HG02763 (cell line): ENCODE results near the gene AKNAD1.

Experiments used
- ATAC-seq: cut with Tn5 transposase; IDR thresholded peaks from one replicate; pipeline ENCODE4 v1.9.1; 2021; ENCODE audit warnings: mild to moderate bottlenecking, moderate library complexity; ENCODE audit not compliant: unreplicated experiment

Gene AKNAD1

DNA sequence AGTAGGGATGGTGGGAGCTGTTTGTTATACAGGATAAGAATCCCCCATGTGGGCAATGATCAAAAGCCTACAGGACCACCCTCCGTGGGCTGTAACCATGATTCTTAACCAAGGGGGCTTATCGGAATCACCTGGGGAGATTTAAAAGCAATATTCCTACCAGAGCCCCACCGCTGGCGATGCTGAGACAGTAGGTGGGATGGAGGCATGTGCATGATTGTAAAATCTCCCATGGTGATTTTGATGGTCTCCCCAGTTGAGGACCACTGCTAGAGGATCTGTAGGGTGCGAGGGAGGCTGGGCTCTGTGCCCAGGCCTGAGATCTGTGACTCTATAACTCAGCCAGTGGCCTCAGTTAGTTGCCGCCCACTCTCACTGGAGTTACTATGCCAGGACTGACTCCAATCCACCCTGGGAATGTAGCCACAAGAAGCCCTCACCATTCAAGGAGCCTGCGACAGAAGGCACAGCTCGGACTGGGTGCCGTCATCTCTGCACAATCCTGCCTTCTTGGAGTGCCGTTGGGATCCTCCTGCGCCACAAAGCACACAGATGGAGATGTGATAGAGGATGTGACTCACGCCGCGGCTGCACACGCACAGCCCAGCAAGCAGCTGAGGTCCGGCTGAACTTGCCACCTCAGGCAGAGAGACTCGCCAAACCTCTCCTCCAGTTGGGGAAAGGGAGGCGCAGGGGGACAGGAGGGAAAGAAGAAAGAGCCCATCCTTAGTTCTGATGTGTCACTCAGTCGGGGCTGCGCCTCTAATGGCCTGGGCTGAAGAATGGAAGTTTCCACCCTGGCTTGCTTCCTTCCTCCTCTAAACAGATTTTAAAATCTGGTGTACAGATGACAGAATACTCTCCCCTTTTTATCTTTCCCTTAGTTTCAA, 26.5 kb downstream of the AKNAD1 start:
- ATAC-seq: no peak

DNA sequence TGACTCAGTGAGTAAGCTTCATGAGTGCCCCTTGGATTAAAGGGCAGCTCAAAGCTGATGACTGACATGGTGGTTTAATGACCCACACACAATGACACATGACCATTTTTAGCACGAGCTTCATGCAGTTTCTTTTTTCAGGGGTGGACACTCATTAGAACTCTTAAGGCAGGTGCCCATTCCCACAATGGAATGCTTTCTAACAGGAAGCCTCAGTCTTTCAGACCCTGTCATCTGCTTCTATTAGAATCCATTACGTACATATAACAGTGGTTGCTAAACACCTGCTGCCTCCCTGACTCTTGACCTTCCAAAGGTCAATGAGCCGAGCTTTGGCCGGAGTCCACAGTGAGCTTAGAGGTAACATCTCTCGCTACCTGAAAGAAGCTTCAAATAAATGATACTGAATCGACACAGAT, 27.4 kb downstream of the AKNAD1 start:
- ATAC-seq: no peak

DNA sequence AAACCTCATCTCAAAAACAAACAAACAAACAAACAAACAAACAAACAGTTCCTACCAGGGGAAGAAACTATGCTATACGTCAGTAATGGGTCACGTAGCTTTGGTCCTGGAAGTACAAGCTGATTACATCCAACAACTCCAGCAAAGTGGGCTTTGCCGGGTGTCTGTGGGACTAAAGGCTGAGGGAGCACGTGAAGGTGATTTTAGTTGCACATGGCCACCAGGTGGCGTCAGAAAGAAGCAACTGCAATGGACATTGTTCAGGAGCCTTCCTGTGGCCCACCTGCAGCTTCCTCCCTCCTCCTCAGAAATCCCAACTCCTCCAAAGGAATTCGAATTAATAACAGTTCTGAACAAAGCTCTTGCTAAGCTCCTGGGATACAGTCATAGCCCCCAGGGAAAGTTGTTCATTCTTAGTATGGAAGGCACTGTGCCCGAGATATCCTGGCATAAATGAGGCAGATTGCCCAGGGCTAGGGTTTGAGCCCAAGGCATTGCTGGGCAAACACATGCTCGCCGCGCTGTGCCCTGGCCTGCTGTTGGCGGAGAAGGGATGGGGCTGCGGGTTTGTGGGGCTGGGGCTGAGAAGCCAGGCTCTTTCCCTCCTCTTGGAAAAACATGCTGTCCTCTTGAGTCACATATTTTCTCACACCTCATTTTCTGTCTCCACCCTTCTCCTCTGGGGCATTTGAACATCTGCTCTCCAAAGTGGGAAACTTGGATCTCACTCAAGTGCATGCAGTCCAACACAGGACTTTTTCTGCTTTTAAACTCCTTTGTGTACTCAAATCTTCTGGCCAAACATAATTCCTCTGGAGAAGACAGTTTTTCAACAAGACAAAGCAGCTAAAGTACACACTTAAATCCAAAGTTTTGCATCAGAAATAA, 28.6 kb downstream of the AKNAD1 start:
- ATAC-seq: no peak

DNA sequence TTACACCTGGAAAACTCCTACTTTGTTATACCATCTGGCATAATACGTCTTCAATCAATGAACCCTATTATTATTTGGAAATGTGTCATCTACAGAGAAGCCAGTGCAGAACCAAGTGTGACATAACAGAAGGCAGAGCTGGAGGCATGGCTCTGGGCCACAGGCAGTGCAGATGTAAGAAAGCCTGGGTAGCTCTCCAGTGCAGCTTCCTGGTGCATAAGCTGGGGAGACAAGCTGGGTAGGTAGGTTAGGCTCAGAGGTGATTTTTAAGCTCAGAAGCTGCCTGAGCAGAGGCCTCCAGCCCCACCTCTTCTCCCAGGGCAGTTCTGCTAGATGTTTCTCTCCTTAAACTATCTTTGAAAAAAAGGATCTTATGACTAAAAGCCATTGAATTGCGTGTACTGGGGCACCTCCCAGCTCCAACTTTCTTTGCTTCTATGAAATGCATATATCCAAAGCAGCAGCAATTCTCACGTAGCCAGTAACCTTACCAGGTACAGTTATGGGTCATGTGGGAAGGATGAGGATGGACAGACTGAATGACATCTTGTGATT, 30.7 kb downstream of the AKNAD1 start:
- no peak for ATAC-seq

DNA sequence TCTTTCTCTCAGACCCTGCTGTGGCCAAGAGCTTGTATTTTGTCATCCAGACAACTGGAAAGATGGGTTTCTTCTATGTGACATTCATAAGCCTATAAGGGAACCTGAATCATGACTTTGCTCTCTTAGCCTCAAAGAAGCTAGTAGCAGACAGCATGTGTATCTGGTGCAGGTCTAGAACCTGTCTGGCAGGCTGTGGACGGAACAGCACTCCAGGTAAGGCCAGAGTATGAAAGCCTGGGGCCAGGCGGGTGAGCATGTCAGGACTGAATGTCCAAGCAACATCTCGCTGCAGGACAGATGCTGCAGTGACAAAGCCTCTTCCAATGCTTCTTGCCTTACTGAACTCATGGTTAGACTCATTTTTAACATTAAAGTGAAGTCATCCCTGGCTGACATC, 32.8 kb downstream of the AKNAD1 start:
- ATAC-seq: no peak

DNA sequence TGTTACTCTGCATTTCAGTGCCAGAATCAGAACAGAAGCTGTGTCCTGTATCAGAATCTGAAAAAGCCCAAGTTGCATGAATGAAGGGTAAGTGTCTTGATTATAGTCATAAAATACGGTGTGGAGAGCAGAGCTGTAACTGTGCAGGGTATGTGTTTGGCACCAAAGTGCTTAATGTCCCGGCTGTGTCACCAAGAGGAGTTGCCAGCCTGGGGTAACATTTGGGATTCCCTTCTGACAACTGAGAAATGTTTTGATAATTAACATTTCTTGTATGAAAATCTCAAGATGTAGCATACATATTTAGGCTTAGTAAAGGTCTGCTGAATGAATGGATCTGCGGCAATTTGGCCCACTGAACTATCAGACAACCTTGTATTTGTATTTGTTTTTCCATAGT, 33.3 kb downstream of the AKNAD1 start:
- no peak for ATAC-seq

DNA sequence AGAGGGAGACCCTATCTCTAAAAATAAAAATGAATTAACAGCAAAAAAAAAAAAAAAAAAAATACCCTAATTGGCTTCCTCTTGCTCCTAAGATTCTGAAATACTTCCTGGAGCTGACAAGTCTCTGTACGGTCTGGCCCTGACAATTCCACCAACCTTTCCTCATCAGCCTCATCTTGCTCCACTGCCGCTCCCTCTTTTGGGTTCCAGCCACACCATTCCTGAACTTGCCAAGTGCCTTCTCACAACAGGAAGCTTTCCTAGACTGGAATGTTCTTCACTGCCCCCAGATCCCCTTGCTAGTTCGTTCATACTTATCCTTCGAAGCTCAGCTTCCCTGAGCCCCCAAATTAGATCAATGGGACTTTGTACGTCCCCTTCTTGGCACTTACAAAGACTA, 37.0 kb downstream of the AKNAD1 start:
- no peak for ATAC-seq

DNA sequence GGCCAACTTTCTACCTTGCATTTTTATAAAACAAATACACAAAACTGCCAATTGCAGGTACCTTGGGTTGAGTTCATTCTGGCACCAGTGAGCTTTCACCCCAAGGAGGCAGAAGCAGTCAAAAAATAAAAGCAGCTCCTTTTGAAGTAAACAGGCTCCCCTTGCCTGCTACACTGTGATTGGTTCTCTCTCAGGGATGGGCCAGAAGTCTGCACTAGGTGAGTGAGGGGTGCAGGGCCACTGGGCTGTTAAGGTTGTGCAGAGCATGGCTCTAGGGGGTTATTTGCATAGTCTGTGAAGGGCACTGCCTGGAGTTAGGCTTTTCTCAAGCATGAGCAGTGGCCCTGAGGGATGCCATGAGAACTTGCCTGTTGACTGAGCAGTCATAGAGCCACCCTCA, 39.1 kb downstream of the AKNAD1 start:
- ATAC-seq: no peak

DNA sequence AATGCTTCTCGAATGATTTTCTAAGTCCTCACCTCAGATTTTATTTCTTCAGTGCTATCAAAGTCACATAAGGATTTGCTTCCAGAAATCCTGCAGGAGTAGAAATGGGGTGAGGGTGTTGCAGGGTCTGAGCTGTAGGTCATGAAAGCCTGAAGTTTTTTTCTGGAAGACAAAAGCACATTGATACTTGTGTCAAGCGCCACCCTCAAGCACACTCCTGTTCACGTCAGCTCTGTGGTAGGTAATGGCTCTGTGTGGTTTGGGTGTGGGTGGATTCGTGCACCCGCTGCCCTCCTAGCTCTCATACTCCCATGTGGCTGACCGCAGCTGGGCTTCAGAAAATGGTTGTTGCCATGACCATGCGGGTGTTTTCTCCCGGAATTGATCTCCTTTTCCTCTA, 39.9 kb downstream of the AKNAD1 start:
- no peak for ATAC-seq

DNA sequence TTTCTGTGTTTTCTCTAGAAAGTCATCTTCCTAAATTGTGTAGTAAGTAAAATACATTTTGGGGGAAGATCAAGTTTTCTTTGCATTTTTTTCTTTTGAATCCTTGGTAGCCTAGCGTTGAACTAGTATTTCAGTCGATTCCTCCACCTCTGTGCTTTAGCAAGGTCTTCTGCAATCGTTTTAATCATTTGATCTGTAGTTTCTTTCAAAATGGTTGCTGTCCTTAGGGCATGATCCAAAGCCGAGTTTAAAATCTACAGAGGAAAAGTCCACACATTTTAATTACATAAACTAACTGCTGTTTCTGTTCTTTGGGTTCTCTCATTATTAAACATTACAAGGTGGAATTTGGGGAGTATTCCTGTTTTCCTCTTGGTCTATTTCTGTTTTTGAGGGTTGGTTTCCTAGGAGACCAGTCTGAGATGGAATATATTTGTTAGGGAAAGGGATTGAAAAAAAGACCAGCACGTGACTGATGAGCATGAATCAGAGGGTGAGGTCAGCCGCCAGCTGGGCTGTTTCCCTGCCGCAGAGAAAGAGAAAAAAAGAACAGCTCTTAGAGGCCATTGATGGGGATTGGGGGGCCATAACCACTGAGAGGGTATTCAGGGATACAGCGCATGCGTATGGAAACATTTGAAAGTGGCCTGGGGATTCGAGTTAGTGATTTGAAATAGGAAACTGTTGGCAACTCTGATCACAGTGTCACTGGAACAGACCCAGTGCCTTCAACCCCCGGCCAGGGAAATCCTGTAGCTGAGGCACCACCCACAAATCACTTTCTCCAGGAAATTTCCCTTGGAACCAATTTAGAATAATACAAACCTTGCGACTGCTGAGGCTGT, 40.6 kb downstream of the AKNAD1 start:
- no peak for ATAC-seq

DNA sequence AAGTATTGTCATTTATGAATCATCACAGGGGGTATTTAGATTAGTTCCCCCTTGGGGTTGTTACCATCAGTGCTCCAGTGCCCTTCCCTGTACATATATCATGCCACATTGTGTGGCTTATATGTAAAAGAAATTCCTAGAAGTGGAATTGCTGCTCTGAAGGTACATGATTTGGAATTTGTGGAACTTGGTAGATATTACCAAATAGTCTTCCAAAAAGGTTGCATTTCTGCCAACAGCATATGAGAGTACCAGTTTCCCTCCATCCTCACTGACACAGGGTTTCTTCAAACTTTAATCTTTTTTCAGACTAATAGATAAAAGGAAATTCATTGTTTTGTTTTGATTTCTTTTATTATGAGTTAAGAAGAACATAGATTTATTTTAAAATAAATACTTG, 41.3 kb downstream of the AKNAD1 start:
- no peak for ATAC-seq

DNA sequence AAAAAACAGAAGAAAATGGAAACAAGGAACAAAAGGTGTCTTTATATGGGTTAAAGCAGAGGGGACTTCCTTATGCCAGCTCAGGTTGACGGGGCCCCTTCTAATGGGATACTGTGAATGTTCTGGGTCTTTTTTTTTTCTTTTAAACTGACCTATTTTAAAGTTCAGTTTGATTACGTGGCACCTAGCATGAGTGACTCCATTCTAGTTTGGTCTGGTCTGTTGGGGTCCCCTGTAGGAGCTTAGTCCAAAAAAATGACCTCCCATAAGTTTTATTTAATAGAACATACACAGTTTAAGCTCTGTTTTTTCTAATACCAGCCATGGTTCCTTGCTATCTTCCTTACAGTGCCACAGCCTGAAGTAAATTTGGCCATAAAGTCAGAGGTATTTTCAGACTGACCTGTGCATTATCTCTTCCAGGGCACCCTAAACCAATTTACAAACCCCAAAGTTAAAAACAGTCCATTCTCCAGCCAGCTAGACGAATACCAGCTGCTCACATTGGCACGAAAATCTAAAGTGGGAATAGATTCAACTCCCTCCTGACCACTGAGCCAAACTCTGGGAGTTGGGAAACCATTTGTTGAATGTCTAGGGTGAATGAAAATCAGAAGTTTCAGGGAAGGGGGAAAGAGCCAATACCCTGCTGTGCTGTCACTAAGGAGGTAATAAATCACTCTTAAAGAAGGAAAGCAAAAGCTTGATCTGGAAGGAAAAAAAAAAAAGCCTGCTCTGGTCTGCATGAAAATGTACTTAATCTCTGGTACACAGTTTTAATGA, 42.4 kb downstream of the AKNAD1 start:
- no peak for ATAC-seq

DNA sequence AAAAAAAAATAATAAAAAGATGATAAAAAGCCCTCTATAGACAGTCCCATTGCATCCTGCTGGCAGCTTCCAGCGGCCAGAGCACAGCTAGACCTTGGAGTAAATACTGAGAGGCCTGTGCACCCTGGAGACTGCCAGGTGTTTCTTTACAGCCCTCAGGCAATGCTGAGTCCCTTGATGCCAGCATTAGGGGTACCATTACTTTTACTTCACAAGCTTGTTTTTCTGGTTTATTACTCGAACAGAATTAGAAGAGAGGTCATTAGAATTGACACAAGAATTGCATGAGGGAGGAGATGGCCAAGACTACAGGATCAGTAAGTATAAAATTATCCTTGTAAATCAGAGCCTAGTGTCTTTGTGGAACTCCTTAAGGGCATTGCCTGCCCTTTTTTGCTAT, 43.6 kb downstream of the AKNAD1 start:
- ATAC-seq: no peak

DNA sequence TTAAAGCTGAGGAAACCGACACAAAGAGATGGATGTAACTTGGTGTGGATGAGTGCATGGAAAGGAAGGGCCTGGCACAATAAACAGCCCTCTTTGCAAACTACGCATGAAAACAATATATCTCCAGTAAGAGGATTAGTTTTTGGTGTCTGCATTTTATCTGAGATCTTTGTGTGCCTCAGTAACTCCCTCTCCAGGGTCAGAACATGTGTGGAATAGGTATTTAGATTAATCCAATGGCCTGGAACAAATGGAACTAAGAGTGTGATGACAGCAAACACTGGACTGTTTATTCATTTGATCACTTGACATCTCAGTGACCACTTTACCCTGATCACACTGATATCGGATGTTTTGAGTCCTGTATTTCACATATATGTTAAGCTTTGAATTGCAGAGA, 45.3 kb downstream of the AKNAD1 start:
- ATAC-seq: no peak

DNA sequence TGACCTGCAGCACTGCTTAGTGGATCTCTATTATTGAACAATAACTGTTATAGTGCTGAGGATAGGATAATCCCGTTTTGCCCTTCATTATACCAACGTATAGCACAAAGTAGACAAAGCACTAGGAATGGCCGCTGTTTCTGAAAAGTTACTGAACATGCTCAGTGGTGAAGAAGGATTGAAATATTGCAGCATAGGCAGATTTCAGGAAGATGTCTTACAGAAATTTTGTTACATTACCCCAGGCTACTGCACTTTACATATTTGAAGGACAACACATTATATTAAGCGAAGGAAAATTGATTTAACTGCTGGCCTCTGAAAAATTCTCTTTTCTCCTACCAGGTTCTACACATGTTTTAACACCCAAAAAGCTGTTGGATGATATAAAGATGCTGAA, 48.5 kb downstream of the AKNAD1 start:
- ATAC-seq: no peak

DNA sequence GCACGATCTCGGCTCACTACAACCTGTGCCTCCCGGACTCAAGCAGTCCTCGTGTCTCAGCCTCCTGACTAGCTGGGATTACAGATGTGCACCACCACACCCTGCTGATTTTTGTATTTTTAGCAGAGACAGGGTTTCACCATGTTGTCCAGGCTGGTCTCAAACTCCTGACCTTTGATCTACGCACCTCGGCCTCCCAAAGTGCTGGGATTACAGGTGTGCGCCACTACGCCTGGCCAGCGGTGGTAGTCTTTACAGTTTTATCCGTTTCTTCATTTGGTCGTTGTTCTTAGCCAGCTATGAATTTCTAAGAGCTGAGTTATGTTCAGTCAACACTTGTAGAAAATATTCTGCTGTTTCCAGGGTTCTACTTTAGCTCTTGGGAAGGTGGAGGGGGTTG, 53.3 kb downstream of the AKNAD1 start:
- no peak for ATAC-seq

DNA sequence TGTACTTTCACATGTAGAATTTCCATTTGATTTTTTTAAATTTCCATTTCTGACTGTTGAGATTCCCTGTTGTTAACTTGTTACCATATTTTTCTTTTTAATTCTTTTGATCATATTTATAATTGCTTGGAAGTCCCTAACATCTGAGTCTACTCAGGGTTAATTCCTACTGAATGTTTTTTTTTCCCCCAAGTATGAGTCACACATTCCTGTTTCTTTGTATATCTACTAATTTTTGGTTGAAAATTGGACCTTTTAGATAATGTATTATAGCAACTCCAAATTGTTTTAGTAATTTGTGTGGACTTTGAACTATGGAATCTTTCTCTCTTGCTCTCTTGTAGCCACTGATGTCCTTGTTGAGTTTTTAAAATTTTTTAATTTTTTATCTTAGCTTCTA, 55.8 kb downstream of the AKNAD1 start:
- ATAC-seq: no peak

DNA sequence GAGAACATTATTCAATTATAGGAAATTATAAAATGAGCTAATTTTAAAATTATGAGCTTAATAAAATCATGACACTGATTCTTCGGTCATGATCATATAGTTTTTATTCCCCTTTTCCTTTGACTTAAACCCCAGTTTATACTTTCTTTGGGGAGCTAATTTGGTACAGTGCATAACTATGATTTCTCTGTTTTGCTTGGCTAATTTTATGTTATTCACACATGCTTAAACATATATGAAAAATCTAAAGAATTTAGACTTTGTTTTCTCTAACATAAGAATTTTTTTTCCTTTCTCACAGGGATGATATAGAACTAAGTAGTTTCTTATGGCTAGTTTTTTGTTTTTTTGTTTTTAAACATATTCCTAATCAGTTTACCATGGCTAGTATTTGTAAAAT, 57.9 kb downstream of the AKNAD1 start:
- no peak for ATAC-seq

DNA sequence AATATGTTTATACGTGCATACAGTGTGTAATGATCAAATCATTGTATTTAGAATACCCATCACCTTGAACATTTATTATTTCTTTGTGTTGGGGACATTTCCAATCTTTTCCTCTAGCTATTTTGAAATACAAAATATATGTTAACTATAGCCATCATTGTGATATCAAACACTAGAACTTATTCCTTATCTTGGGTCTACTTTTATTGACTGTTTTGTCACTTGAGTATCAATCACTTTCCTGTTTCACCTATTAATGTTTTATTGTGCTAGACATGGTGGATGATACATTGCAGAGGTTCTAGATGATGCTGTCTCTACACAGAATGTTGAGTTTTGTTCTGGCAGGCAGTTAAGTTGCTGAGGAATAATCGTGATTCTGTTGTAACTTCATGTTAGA, 64.5 kb downstream of the AKNAD1 start:
- ATAC-seq: no peak

DNA sequence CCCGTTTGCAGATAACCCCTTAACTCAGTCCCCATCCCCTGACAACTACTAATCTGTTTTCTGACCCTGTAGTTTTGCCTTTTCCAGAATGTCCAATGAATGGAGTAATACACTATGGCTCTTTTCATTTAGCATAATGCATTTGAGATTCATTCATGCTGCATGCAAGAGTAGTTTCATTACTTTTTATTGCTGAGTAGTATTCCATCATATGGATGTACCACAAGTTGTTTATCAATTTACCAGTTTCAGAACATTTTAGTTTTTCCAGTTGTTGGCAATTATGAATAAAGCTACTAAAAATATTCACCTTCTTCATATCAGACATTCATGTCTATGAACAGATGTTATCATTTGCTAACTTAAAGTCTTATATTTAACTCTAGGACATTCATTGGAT, 65.1 kb downstream of the AKNAD1 start:
- no peak for ATAC-seq
